ENCODE measurements around the gene GLI2. TPM values are rescaled to one million over a fixed set of nuclear protein-coding genes. Genes with fewer than 3 reads are reported as not detected.

GLI2 gene
- total and polyA plus RNA-seq, 7 donors = 0.20 to 2.4 (median 0.66) TPM

DNA sequence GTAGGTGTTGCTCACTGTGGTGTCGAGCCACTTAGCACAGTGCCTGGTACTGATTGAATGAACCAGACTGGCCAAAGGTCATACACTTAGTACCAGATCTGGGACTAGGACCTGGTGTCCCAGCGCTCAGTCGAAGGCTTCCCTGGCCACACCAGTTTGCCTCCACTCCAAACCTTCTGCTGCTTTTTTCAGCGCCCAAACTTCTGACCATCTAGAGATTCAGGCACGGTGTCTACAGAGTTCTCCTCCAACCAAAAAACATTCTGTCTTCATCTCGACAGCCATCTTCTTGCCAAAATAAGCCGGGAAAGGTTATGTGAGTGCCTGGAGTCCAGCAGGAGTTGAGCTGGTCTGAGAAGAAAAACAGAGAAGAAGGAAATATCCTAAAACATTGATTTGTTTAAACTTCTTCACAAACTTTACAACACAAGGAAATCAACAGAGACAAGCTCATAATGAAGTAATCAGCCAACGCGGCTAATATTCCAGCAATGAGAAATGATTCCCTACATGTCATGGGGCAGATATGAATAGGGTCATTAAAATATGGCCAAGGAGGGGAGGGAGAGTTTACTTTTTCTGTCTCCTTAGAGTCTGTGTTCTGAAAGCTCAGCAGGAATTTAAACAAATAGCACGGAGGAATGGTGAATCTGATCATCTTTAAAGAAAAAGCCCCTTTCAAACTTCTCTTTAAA is 2.3 kb upstream of the GLI2 start:
- ATAC-seq (no peak), DNase-seq (no peak)
- Histone ChIP-seq H3K4me1 (peaks cover 10% of the 10 kb centered on the region), H3K36me3 (ENCODE audit: insufficient read depth in 1 of 2, low read depth in 1 of 2) (no peaks in the 10 kb centered on the region), H3K27ac (no peak overlapping the region), H3K9me3 (no peaks in the 10 kb centered on the region), H3K27me3 (ENCODE audit: insufficient read depth in 3 of 3, low read length in 2 of 3) (peaks cover 0 to 44% (median 22%) of the 10 kb centered on the region in 3 donors), H3K4me3 (no peak overlapping the region)
- TF ChIP-seq, protein P1, sequence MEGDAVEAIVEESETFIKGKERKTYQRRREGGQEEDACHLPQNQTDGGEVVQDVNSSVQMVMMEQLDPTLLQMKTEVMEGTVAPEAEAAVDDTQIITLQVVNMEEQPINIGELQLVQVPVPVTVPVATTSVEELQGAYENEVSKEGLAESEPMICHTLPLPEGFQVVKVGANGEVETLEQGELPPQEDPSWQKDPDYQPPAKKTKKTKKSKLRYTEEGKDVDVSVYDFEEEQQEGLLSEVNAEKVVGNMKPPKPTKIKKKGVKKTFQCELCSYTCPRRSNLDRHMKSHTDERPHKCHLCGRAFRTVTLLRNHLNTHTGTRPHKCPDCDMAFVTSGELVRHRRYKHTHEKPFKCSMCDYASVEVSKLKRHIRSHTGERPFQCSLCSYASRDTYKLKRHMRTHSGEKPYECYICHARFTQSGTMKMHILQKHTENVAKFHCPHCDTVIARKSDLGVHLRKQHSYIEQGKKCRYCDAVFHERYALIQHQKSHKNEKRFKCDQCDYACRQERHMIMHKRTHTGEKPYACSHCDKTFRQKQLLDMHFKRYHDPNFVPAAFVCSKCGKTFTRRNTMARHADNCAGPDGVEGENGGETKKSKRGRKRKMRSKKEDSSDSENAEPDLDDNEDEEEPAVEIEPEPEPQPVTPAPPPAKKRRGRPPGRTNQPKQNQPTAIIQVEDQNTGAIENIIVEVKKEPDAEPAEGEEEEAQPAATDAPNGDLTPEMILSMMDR (IDR thresholded peaks at IDR 0.05) = no peak
- intact Hi-C loops (cut with DNase I) = no loop called here
- WGBS, 3 donors = 87 to 89% (median 89%) methylated on average over 10 of the region's 10 CpGs

DNA sequence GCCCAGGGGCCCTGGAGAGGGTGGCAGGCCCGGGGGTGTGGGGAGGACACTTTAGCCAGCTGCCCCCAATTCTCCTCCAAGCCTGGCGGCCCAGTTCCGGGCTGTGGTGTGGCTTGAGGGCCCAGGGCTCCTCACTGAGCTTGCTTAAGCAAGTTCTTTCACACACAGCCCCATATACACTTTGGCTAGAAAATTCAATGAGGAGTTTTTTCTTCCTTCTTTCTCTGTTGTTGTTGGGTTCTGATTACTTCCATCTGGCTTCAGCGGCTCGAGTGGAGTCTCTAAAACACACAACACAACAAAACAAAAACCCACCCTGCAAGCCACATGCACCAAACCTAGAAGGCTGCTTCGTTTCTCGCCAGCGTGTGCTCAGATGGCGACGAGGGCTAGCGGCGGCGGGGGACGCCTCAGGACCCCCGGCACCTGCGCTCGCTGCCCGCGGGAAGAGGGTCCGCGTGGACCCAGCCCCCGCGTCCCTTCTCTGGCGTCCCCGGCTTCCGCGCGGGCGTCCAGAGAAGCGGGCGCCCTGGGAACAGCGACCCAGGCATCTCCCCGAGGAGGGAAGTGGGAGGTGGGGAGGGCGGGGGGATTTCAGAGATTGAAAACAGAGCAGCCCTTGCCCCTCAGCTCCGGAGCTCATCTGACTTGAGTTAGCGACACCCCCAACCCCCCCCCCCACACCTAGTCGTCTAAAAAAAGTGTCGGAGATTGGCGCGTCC is 577 bp upstream of the GLI2 start:
- WGBS, 3 donors = 12 to 16% (median 15%) methylated on average over 34 to 40 of the region's 40 CpGs
- intact Hi-C loops (cut with DNase I) = loop anchor here (2.0 to 5.0 kb wide), 3 partner anchors 202 to 337 kb away; no protein-coding TSS in a partner anchor
- TF ChIP-seq, protein P1 (IDR thresholded peaks at IDR 0.05) = no peak

DNA sequence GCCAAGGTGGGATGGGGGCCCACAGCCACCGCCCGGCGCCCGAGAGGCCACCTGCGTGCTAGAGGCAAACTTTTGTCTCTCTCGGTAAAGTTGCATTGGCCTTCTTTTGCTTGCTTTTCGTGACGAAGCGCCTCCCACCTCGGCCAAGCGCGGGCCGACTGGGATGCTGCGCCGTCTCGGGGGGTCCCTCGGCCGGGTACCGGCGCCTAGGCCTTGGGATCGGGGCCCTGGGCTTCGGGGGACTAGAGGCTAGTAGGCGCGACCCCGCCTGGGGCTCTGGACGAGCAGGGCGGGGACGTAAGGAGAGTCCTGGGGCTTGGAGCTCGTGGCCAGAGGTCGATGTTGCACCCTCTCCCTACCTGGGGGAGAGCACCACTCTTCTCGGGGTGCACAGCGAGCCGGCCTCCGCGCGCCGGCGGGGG is 545 bp downstream of the GLI2 start:
- intact Hi-C loops (cut with DNase I) = loop anchor here (5.0 kb wide), 2 partner anchors 201 to 336 kb away; no protein-coding TSS in a partner anchor
- no peaks in the 10 kb centered on the region for H3K36me3 ChIP-seq (ENCODE audit: insufficient read depth in 1 of 2, low read depth in 1 of 2)
- TF ChIP-seq, protein P1 (IDR thresholded peaks at IDR 0.05) = no peak
- H3K27me3 ChIP-seq (ENCODE audit: insufficient read depth in 3 of 3, low read length in 2 of 3) = peaks cover 0 to 72% (median 32%) of the 10 kb centered on the region in 3 donors
- H3K4me3 ChIP-seq = peak overlapping the region; percentile 69
- peak overlapping the region; percentile 46 for H3K27ac ChIP-seq
- H3K9me3 ChIP-seq = no peaks in the 10 kb centered on the region
- peaks cover 10% of the 10 kb centered on the region for H3K4me1 ChIP-seq
- ATAC-seq (peak in 1 of 4 donors; percentile 33), DNase-seq (no peak)
- 0% methylated on average over 31 to 38 of the region's 38 CpGs for WGBS, 3 donors

More for the DNA sequence above, 577 bp upstream of the GLI2 start:
- H3K4me1 ChIP-seq = peaks cover 10% of the 10 kb centered on the region
- ATAC-seq (peak in 1 of 4 donors; percentile 4), DNase-seq (no peak)
- peaks cover 0 to 61% (median 27%) of the 10 kb centered on the region in 3 donors for H3K27me3 ChIP-seq (ENCODE audit: insufficient read depth in 3 of 3, low read length in 2 of 3)
- peak overlapping the region; percentile 69 for H3K4me3 ChIP-seq
- no peaks in the 10 kb centered on the region for H3K36me3 ChIP-seq (ENCODE audit: insufficient read depth in 1 of 2, low read depth in 1 of 2)
- no peaks in the 10 kb centered on the region for H3K9me3 ChIP-seq
- H3K27ac ChIP-seq = no peak overlapping the region

DNA sequence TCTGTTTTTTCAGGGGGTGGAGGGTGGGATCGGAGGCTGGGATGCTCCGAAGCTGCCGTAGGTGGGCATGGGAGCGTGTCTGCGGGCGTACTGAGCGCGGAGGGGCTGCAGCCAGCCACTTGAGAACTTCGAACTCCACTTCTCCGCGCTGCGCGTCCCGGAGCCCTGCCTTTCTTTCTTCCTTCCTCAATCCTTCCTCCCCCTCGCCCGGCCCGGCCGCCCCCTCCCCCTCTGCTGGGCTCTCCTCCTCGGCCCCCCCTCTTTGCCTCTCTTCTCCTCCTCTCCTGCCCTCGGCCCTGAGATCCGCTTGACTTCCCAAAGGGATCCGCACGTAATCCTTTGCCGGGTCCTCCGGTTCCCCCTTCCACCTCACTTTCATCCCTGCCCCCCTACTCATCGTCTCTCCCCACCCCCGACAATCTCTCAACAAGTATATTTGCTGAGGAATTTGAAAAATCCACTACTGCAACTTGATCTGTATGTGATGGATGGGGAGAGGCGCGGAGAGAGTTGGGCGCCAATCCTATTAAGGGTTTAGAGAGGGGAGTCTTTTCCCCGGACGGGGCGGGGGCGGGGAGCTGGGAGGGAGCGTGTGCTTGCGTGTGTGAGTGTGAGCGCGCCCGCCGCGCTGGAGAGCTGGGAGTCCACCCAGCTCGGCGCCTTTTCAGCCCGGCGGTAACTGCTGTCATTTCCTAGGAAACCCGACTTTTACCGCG is 1.1 kb downstream of the GLI2 start:
- Histone ChIP-seq H3K27ac (peak overlapping the region; percentile 46), H3K9me3 (no peaks in the 10 kb centered on the region), H3K4me3 (peak overlapping the region; percentile 69), H3K27me3 (ENCODE audit: insufficient read depth in 3 of 3, low read length in 2 of 3) (peaks cover 0 to 77% (median 37%) of the 10 kb centered on the region in 3 donors), H3K4me1 (peaks cover 10% of the 10 kb centered on the region), H3K36me3 (ENCODE audit: insufficient read depth in 1 of 2, low read depth in 1 of 2) (no peaks in the 10 kb centered on the region)
- TF ChIP-seq, protein P1 (IDR thresholded peaks at IDR 0.05) = no peak
- ATAC-seq (peak in 3 of 4 donors; percentile 29 to 47 (median 33)), DNase-seq (peak; percentile 64 to 65)
- WGBS, 3 donors = 1% methylated on average over 30 to 47 of the region's 48 CpGs
- intact Hi-C loops (cut with DNase I) = loop anchor here (5.0 kb wide), 2 partner anchors 201 to 336 kb away; no protein-coding TSS in a partner anchor
